Muscle of back (tissue), 11 donors: ENCODE data around the gene PACSIN1. TPM values are rescaled to one million over a fixed set of nuclear protein-coding genes. Genes with fewer than 3 reads are reported as not detected.
A peak's percentile ranks its signal among the peaks of the same experiment; 100 is the strongest.

Experiments
- DNase-seq, 3 donors: peaks; one replicate each; pipeline versions ENCODE4 v3.0.0 to v3.0.0-alpha.2; 2013
- polyA plus RNA-seq, 10 donors: library from polyadenylated mRNA; unstranded; fragments of 120-200 nt; gene quantifications; one replicate each; pipeline ENCODE4 v1.2.1, GENCODE V29; 2013; ENCODE audit not compliant: insufficient read length in 10 of 10

PACSIN1 gene
- polyA plus RNA-seq, 10 donors: 0.31 to 1.5 (median 1.1) TPM

GRCh38 chr6:34560366-34561226, 94.7 kb downstream of the PACSIN1 start:
- peak in 1 of 3 donors; percentile 24 for DNase-seq

GRCh38 chr6:34561227-34561530, 95.3 kb downstream of the PACSIN1 start:
- no peak for DNase-seq

- DNase-seq: no peak
Observed at GRCh38 chr6:34562350-34562749, 96.5 kb downstream of the PACSIN1 start.

GRCh38 chr6:34562861-34563512, 97.1 kb downstream of the PACSIN1 start:
- DNase-seq: no peak

- no peak for DNase-seq
Observed at GRCh38 chr6:34563513-34563870, 97.6 kb downstream of the PACSIN1 start.

- no peak for DNase-seq
Observed at GRCh38 chr6:34564181-34564580, 98.3 kb downstream of the PACSIN1 start.

GRCh38 chr6:34565722-34566137, 99.9 kb downstream of the PACSIN1 start:
- DNase-seq: no peak

GRCh38 chr6:34566830-34567546, 101.1 kb downstream of the PACSIN1 start:
- no peak for DNase-seq

GRCh38 chr6:34568341-34569201, 102.7 kb downstream of the PACSIN1 start:
- DNase-seq: no peak

- DNase-seq: no peak
Observed at GRCh38 chr6:34569361-34569973, 103.6 kb downstream of the PACSIN1 start.

GRCh38 chr6:34570066-34570833, 104.4 kb downstream of the PACSIN1 start:
- DNase-seq: no peak

- peak in 2 of 3 donors; percentile 20 to 49 for DNase-seq
Observed at GRCh38 chr6:34571388-34571787, 105.5 kb downstream of the PACSIN1 start.

- DNase-seq: no peak
Observed at GRCh38 chr6:34572021-34572420, 106.1 kb downstream of the PACSIN1 start.

GRCh38 chr6:34572585-34572984, 106.7 kb downstream of the PACSIN1 start:
- no peak for DNase-seq

GRCh38 chr6:34573567-34574183, 107.8 kb downstream of the PACSIN1 start:
- no peak for DNase-seq

- DNase-seq: no peak
Observed at GRCh38 chr6:34574647-34575293, 108.9 kb downstream of the PACSIN1 start.

GRCh38 chr6:34575326-34575725, 109.5 kb downstream of the PACSIN1 start:
- DNase-seq: no peak

- peak in 1 of 3 donors; percentile 23 for DNase-seq
Observed at GRCh38 chr6:34576286-34576955, 110.5 kb downstream of the PACSIN1 start.
